BE2C (cell line): ENCODE results near the gene GRK2.

ENCODE experiments used
- DNase-seq: peaks from one replicate; pipeline ENCODE4 v3.0.0-alpha.2; 2020
- H3K27me3 ChIP-seq: fragments of 250-450 bp; sonication (Bioruptor Pico); 2 replicates; pipeline ENCODE4 v1.5.1; 2020; ENCODE audit warnings: mild to moderate bottlenecking
- H3K36me3 ChIP-seq: fragments of 250-450 bp; sonication (Bioruptor Pico); 2 replicates; pipeline ENCODE4 v1.5.1; 2020; ENCODE audit warnings: mild to moderate bottlenecking
- H3K4me1 ChIP-seq: fragments of 250-450 bp; sonication (Bioruptor Pico); 2 replicates; pipeline ENCODE4 v1.5.1; 2020
- H3K4me3 ChIP-seq: 2 replicates; pipeline ENCODE4 v1.5.1; 2011; ENCODE audit warnings: low read depth, low read length
- H3K9me3 ChIP-seq: fragments of 250-450 bp; sonication (Bioruptor Pico); 2 replicates; pipeline ENCODE4 v1.5.1; 2020
- TF ChIP-seq, protein P1 (sequence below): IDR thresholded peaks from 2 replicates; pipeline ENCODE4 v1.5.1; 2012; ENCODE audit warnings: mild to moderate bottlenecking, low read depth, low read length

GRK2 gene

DNA sequence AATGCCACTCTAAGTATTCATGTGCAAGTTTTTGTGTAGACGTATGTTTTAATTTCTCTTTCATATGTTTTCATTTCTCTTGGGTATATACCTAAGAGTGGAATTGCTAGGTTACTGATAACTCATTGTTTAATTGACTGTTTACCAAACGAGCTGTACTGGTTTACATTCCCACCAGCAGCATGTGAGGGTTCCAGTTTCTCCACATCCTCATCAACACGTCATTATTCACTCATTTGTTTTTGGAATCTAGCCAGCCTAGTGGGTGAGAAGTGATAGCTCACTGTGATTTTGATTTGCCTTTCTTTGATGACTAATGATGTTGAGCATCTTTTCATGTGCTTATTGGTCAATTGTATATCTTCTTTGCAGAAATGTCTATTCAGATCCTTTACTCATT lies 26.8 kb downstream of the GRK2 start:
- no peaks in the 10 kb centered on the region for H3K9me3 ChIP-seq
- H3K4me3 ChIP-seq: no peak overlapping the region
- no peak for DNase-seq
- H3K27me3 ChIP-seq: no peaks in the 10 kb centered on the region
- H3K36me3 ChIP-seq: peaks cover 36% of the 10 kb centered on the region
- TF ChIP-seq, protein P1, sequence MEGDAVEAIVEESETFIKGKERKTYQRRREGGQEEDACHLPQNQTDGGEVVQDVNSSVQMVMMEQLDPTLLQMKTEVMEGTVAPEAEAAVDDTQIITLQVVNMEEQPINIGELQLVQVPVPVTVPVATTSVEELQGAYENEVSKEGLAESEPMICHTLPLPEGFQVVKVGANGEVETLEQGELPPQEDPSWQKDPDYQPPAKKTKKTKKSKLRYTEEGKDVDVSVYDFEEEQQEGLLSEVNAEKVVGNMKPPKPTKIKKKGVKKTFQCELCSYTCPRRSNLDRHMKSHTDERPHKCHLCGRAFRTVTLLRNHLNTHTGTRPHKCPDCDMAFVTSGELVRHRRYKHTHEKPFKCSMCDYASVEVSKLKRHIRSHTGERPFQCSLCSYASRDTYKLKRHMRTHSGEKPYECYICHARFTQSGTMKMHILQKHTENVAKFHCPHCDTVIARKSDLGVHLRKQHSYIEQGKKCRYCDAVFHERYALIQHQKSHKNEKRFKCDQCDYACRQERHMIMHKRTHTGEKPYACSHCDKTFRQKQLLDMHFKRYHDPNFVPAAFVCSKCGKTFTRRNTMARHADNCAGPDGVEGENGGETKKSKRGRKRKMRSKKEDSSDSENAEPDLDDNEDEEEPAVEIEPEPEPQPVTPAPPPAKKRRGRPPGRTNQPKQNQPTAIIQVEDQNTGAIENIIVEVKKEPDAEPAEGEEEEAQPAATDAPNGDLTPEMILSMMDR: no peak
- H3K4me1 ChIP-seq: peaks cover 1% of the 10 kb centered on the region

DNA sequence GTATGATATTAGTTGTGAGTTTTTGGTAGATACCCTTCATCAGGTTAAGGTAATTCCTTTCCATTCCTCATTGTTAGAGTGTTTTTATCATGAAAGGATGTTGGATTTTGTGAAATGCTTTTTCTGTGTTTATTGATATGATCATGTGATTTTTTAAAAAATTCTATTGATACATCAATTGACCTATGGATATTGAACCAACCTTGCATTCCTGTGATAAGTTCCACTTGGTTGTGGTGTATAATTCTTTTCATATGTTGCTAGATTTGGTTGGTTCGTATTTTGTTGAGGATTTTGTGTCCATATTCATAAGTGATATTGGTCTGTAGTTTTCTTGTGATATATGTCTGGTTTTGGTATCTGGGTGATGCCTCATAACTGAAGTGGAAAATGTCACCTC lies 29.6 kb downstream of the GRK2 start:
- Histone ChIP-seq H3K4me1 (no peaks in the 10 kb centered on the region), H3K36me3 (peaks cover 46% of the 10 kb centered on the region), H3K27me3 (no peaks in the 10 kb centered on the region), H3K9me3 (no peaks in the 10 kb centered on the region), H3K4me3 (no peak overlapping the region)
- TF ChIP-seq, protein P1: no peak
- DNase-seq: no peak

DNA sequence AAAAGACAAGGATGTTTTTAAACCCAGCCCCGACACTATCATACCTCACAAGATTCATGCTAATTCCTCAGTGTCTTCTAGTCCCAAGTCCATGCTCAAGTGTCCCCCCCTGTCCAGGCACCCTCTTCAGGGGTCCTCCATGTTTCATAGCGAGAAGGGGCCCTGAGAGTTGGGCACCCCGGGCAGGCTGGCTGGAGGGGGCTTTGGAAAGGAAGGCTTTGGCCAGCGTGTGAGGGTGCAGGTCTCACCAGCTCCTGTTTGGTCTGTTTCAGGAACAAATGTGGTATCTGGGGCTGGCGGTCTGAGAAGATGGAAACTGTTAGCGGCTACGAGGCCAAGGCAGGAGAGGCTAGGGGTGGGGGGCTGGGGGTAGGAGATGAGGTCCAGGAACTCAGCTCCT lies 32.5 kb downstream of the GRK2 start:
- Histone ChIP-seq H3K27me3 (no peaks in the 10 kb centered on the region), H3K36me3 (peaks cover 38% of the 10 kb centered on the region), H3K4me3 (no peak overlapping the region), H3K4me1 (peaks cover 14% of the 10 kb centered on the region), H3K9me3 (no peaks in the 10 kb centered on the region)
- DNase-seq: peak; percentile 1
- TF ChIP-seq, protein P1: no peak

DNA sequence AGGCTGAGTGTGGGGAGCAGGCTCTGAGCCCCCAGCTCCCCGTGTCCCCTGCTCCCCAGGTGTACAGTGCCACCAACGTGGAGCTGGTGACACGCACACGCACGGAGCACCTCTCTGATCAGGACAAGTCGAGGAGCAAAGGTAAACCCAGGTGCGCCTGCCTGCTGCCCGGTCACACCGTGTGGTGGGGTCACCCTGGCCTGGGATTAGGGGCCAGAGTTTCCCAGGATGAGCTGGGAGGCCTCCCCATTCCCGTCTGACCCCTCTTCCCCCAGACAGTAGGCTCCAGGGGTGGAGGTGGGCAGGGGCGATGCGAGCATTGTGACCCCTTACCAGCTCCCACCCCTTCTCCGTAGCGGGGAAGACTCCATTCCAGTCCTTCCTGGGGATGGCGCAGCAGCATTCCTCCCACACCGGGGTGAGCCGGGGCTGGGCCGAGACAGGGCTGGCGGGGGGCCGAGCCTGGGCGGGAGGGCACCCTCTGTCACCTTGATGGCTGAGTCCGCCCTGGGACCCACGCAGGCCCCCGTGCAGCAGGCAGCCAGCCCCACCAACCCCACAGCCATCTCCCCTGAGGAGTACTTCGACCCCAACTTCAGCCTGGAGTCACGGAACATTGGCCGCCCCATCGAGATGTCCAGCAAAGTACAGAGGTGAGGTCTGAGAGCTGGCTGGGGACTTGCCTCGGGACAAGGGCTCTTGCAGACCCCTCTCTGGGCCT lies 33.4 kb downstream of the GRK2 start:
- no peaks in the 10 kb centered on the region for H3K27me3 ChIP-seq
- no peaks in the 10 kb centered on the region for H3K9me3 ChIP-seq
- H3K4me3 ChIP-seq: no peak overlapping the region
- DNase-seq: no peak
- H3K36me3 ChIP-seq: peaks cover 38% of the 10 kb centered on the region
- TF ChIP-seq, protein P1: no peak
- peaks cover 14% of the 10 kb centered on the region for H3K4me1 ChIP-seq

DNA sequence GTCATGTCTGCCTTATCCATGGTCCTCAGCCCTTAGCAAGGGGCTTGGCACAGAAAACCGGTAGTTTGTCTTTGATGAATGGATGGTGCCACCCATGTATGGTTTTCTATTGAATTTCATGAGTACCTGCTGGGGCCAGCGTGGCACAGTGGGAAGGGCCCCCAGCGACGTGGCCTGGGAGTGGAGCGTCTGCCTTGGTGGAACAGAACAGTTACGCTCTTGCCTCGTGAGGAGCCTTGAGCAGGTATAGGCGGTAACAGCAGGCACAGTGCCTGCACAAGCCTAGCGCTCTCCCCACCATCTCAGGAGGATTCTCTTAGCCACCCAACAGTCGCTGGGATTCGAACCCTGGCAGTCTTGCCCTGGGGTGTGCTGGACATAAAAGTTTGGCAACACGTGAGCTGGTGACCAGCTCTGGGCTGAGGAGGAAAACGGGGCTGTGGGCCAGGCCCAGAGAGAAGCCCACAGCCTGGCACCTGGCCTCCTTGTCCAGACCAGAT lies 34.0 kb downstream of the GRK2 start:
- H3K9me3 ChIP-seq: no peaks in the 10 kb centered on the region
- no peaks in the 10 kb centered on the region for H3K27me3 ChIP-seq
- no peak for DNase-seq
- peaks cover 38% of the 10 kb centered on the region for H3K36me3 ChIP-seq
- H3K4me3 ChIP-seq: no peak overlapping the region
- peaks cover 14% of the 10 kb centered on the region for H3K4me1 ChIP-seq
- TF ChIP-seq, protein P1: no peak

DNA sequence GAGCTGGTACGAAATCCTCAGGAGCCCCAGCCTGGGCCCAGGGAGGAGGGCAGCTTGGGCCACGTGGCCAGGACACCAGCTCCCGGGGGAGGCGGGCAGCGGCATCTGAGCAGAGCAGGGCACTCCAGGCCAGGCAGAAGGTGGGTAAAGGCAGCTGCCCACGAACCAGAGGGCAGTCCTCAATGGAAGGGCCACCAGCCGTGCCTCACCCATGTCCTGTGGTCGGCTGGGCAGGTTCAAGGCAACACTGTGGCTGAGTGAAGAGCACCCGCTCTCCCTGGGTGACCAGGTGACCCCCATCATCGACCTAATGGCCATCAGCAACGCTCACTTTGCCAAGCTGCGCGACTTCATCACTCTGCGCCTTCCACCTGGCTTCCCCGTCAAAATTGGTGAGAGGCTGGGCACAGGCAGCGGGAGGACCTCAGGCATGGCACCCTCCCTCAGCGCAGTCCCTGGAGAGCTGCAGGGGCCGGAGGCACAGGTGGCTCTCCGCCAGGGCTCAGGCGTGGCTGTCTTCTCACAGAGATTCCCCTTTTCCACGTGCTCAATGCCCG lies 34.6 kb downstream of the GRK2 start:
- Histone ChIP-seq H3K27me3 (no peaks in the 10 kb centered on the region), H3K9me3 (no peaks in the 10 kb centered on the region), H3K4me3 (no peak overlapping the region), H3K4me1 (peaks cover 14% of the 10 kb centered on the region), H3K36me3 (peaks cover 34% of the 10 kb centered on the region)
- DNase-seq: no peak
- TF ChIP-seq, protein P1: no peak
